Measurements from ENCODE around the gene CCL16.
"Not testable (repeated sequence)": the region's sequence is repeated elsewhere in the genome, so short reads cannot be mapped to it uniquely, and the experiment has no call there.

Gene CCL16

GRCh38 chr17:35981246-35981645 is at the start of gene CCL16:
TSS of gene CCL16 (minus strand) at chr17:35981497. CDS start at chr17:35981420, 77 bp downstream.
- DNase-seq, result no peak

GRCh38 chr17:36030956-36031355 is 49.7 kb upstream of the CCL16 start:
- DNase-seq, result no peak

- DNase-seq, result no peak
Observed at GRCh38 chr17:36027761-36028160, 46.5 kb upstream of the CCL16 start.

- no peak for DNase-seq
Observed at GRCh38 chr17:36024106-36024869, 43.0 kb upstream of the CCL16 start.

- no peak for DNase-seq
Observed at GRCh38 chr17:36019423-36019822, 38.1 kb upstream of the CCL16 start.

- DNase-seq, result no peak
Observed at GRCh38 chr17:36017799-36018198, 36.5 kb upstream of the CCL16 start, which contains the start of gene CCL23. TSS of gene CCL23 (minus strand) at chr17:36017972. CDS start at chr17:36017897, 75 bp downstream.

GRCh38 chr17:36016555-36016954 is 35.3 kb upstream of the CCL16 start:
- DNase-seq, result no peak

- DNase-seq, result not testable (repeated sequence)
Observed at GRCh38 chr17:36015895-36016294, 34.6 kb upstream of the CCL16 start.

- no peak for DNase-seq
Observed at GRCh38 chr17:36014946-36015345, 33.6 kb upstream of the CCL16 start.

- DNase-seq, result no peak
Observed at GRCh38 chr17:36011201-36011600, 29.9 kb upstream of the CCL16 start.

GRCh38 chr17:36008998-36009665 is 27.8 kb upstream of the CCL16 start:
- DNase-seq, result no peak

- no peak for DNase-seq
Observed at GRCh38 chr17:36004594-36005108, 23.4 kb upstream of the CCL16 start.

GRCh38 chr17:36002631-36003030 is 21.3 kb upstream of the CCL16 start:
- DNase-seq, result no peak

- no peak for DNase-seq
Observed at GRCh38 chr17:36001862-36002603, 20.7 kb upstream of the CCL16 start.

GRCh38 chr17:36001110-36001771 is 19.9 kb upstream of the CCL16 start, which contains the start of gene CCL15:
TSS of gene CCL15 (minus strand) at chr17:36001553. CDS start at chr17:36001492, 61 bp downstream.
- no peak for DNase-seq

- DNase-seq, result no peak
Observed at GRCh38 chr17:36000732-36001109, 19.4 kb upstream of the CCL16 start.

- no peak for DNase-seq
Observed at GRCh38 chr17:35998756-35999155, 17.5 kb upstream of the CCL16 start.

GRCh38 chr17:35998018-35998545 is 16.8 kb upstream of the CCL16 start:
- DNase-seq, result no peak

GRCh38 chr17:35995346-35995745 is 14.0 kb upstream of the CCL16 start:
- DNase-seq, result not testable (repeated sequence)

GRCh38 chr17:35991075-35991474 is 9.8 kb upstream of the CCL16 start:
- DNase-seq, result no peak

GRCh38 chr17:35988164-35988563 is 6.9 kb upstream of the CCL16 start:
- no peak for DNase-seq

GRCh38 chr17:35986643-35987042 is 5.3 kb upstream of the CCL16 start, which contains the start of gene CCL14:
TSS of gene CCL14 (minus strand) at chr17:35986729. CDS start at chr17:35986649, 80 bp downstream.
- DNase-seq, result no peak
